HepG2 (cell line): ENCODE measurements around the gene USP32. TPM values are rescaled to one million over a fixed set of nuclear protein-coding genes. Genes with fewer than 3 reads are reported as not detected.
A peak's percentile ranks its signal among the peaks of the same experiment; 100 is the strongest.

ENCODE experiments used
- ARNT2 ChIP-seq: sonication (generic); formaldehyde crosslinking; IDR thresholded peaks from 2 replicates; pipeline ENCODE4 v1.8.0; 2022; ENCODE audit warnings: mild to moderate bottlenecking, low read depth, missing genetic modification reagents, moderate library complexity
- CEBPB ChIP-seq: IDR thresholded peaks from 2 replicates; pipeline ENCODE4 v1.6.1; 2011; ENCODE audit warnings: low read depth, low read length, improper control_type of control experiment, borderline replicate concordance
- DMAP1 ChIP-seq: IDR thresholded peaks from 2 replicates; pipeline ENCODE4 v1.6.1; 2016
- MED1 ChIP-seq: sonication (generic); formaldehyde crosslinking; IDR thresholded peaks from 2 replicates; pipeline ENCODE4 v1.4.0; 2020; ENCODE audit warnings: missing genetic modification reagents
- MIXL1 ChIP-seq: IDR thresholded peaks from 2 replicates; pipeline ENCODE4 v1.6.1; 2016
- PCBP2 ChIP-seq: fragments of 200-400 bp; formaldehyde crosslinking; optimal IDR thresholded peaks from 2 replicates; pipeline ENCODE3; 2018; ENCODE audit warnings: low read length, low read depth; ENCODE audit not compliant: poor library complexity, severe bottlenecking
- RXRA ChIP-seq: sonication (generic); formaldehyde crosslinking; IDR thresholded peaks from 2 replicates; pipeline ENCODE4 v1.5.1; 2020; ENCODE audit warnings: missing genetic modification reagents
- SP4 ChIP-seq: sonication (generic); formaldehyde crosslinking; IDR thresholded peaks from 2 replicates; pipeline ENCODE4 v1.8.1; 2023; ENCODE audit warnings: mild to moderate bottlenecking, missing genetic modification reagents
- TBL1XR1 ChIP-seq: fragments of 150-350 bp; IDR thresholded peaks from 2 replicates; pipeline ENCODE4 v1.6.1; 2014; ENCODE audit warnings: borderline replicate concordance, low read length; ENCODE audit not compliant: partially characterized antibody
- TOE1 ChIP-seq: sonication (generic); formaldehyde crosslinking; IDR thresholded peaks from 2 replicates; pipeline ENCODE4 v1.4.0; 2020; ENCODE audit warnings: mild to moderate bottlenecking, missing genetic modification reagents
- ZFP36 ChIP-seq: fragments of 150-350 bp; IDR thresholded peaks from 2 replicates; pipeline ENCODE4 v1.6.1; 2018; ENCODE audit warnings: borderline replicate concordance, low read length, low read depth; ENCODE audit not compliant: partially characterized antibody
- ZKSCAN8 ChIP-seq: IDR thresholded peaks from 2 replicates; pipeline ENCODE4 v1.6.1; 2016; ENCODE audit warnings: borderline replicate concordance, missing genetic modification reagents, missing compliant biosample characterization
- ZNF343 ChIP-seq: sonication (generic); formaldehyde crosslinking; IDR thresholded peaks from 2 replicates; pipeline ENCODE4 v1.4.0; 2020; ENCODE audit warnings: mild to moderate bottlenecking, missing genetic modification reagents
- polyA plus RNA-seq, 8 experiments: library from polyadenylated mRNA; depleted of rRNA in 3 of 8; stranded (reverse) in 7 of 8; unstranded in 1 of 8; fragments of >200 nt; fragmentation: Illumina TruSeq in 4 of 8; extraction: Trizol in 4 of 8; gene quantifications; 2 replicates each; pipeline versions ENCODE4 v1.2.1 to v1.2.3, GENCODE V29; 2011 to 2016; ENCODE audit warnings: low read depth in 4 of 8, missing spikeins in 1 of 8, mixed read lengths in 1 of 8; ENCODE audit not compliant: insufficient read depth in 1 of 8
- total RNA-seq, 5 experiments: library from RNA; depleted of rRNA; stranded (reverse); fragments of >200 nt; fragmentation: Illumina TruSeq; extraction: Trizol; gene quantifications; 2 replicates each; pipeline ENCODE4 v1.2.3, GENCODE V29; 2016; ENCODE audit warnings: low read depth in 1 of 5
- TF ChIP-seq, protein P1 (sequence below): sonication (generic); formaldehyde crosslinking; IDR thresholded peaks from 2 replicates; pipeline ENCODE4 v1.5.0; 2020; ENCODE audit warnings: mild to moderate bottlenecking, missing genetic modification reagents, borderline replicate concordance
- TF ChIP-seq, protein P2 (sequence below), 2 experiments: fragments of 450-650 bp in 1 of 2; sonication (generic) in 1 of 2; formaldehyde crosslinking; IDR thresholded peaks; 2 replicates each; pipeline versions ENCODE4 v1.5.0 to v1.8.0; 2020 to 2022; ENCODE audit warnings: mild to moderate bottlenecking in 1 of 2, missing genetic modification reagents in 1 of 2
- TF ChIP-seq, protein P3 (sequence below): sonication (generic); formaldehyde crosslinking; conservative IDR thresholded peaks from 2 replicates; pipeline ENCODE4 v1.5.0; 2020; ENCODE audit warnings: missing genetic modification reagents
- TF ChIP-seq, protein P4 (sequence below): sonication (generic); formaldehyde crosslinking; IDR thresholded peaks from 2 replicates; pipeline ENCODE4 v1.8.0; 2023; ENCODE audit warnings: mild to moderate bottlenecking, missing genetic modification reagents
- TF ChIP-seq, protein P5 (sequence below), 2 experiments: sonication (generic) in 1 of 2; formaldehyde crosslinking in 1 of 2; IDR thresholded peaks; 2 replicates each; pipeline versions ENCODE4 v1.4.0 to v1.6.1; 2018 to 2020; ENCODE audit warnings: missing genetic modification reagents in 2 of 2, borderline replicate concordance in 1 of 2, low read depth in 1 of 2, mild to moderate bottlenecking in 1 of 2, missing biosample characterization in 1 of 2

USP32 gene
- total and polyA plus RNA-seq, 2 of the 13 experiments (the other 11 are each of a cell fraction or from before 2014, with no cell fraction given): 24.9 to 39.9 TPM

DNA sequence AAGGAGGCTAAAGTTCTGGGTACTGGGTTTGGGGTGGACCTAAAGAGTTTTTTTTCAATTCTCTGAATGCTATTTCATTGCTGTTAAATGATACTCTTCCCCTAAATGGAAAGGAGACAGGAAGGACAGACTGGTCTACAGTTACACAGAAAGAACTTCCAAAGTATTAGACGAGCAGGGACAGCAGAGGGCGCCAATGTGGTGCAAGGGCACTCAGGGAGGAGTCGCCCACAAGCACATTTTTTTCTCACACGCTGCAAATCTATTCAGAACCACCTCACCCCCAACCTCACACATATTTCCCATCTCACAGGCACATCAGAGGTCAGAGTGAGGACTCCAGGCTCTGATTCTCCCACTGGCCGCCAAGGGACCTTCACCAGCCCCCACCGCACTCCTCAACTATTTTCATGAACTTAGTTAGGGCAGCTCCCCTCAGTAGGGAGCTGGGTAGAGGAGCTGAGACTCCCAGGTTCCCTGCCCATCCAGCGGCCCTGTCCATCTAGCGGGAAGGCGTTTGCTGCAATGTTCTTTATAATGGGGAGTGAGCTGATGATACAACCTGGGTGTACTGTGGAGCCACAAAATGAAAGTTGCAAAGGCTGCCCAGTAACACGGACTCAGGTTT, 248.9 kb downstream of the USP32 start (continued):
- TF ChIP-seq, protein P1, sequence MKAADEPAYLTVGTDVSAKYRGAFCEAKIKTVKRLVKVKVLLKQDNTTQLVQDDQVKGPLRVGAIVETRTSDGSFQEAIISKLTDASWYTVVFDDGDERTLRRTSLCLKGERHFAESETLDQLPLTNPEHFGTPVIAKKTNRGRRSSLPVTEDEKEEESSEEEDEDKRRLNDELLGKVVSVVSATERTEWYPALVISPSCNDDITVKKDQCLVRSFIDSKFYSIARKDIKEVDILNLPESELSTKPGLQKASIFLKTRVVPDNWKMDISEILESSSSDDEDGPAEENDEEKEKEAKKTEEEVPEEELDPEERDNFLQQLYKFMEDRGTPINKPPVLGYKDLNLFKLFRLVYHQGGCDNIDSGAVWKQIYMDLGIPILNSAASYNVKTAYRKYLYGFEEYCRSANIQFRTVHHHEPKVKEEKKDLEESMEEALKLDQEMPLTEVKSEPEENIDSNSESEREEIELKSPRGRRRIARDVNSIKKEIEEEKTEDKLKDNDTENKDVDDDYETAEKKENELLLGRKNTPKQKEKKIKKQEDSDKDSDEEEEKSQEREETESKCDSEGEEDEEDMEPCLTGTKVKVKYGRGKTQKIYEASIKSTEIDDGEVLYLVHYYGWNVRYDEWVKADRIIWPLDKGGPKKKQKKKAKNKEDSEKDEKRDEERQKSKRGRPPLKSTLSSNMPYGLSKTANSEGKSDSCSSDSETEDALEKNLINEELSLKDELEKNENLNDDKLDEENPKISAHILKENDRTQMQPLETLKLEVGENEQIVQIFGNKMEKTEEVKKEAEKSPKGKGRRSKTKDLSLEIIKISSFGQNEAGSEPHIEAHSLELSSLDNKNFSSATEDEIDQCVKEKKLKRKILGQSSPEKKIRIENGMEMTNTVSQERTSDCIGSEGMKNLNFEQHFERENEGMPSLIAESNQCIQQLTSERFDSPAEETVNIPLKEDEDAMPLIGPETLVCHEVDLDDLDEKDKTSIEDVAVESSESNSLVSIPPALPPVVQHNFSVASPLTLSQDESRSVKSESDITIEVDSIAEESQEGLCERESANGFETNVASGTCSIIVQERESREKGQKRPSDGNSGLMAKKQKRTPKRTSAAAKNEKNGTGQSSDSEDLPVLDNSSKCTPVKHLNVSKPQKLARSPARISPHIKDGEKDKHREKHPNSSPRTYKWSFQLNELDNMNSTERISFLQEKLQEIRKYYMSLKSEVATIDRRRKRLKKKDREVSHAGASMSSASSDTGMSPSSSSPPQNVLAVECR (CRISPR knock-in tag): peak; percentile 38; the same call in 1 of the 2 replicates
- no peak for TF ChIP-seq DMAP1
- no peak for TF ChIP-seq RXRA (CRISPR knock-in tag)
- no peak for TF ChIP-seq MED1 (CRISPR knock-in tag)
- TF ChIP-seq SP4 (CRISPR knock-in tag): 0 out of 2 replicates have a peak, but pooled peaks have one; percentile 35
- peak; percentile 63 for TF ChIP-seq PCBP2
- no peak for TF ChIP-seq ZNF343 (CRISPR knock-in tag)
- TF ChIP-seq, protein P2, sequence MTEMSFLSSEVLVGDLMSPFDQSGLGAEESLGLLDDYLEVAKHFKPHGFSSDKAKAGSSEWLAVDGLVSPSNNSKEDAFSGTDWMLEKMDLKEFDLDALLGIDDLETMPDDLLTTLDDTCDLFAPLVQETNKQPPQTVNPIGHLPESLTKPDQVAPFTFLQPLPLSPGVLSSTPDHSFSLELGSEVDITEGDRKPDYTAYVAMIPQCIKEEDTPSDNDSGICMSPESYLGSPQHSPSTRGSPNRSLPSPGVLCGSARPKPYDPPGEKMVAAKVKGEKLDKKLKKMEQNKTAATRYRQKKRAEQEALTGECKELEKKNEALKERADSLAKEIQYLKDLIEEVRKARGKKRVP (CRISPR knock-in tag; IDR thresholded peaks at IDR 0.05): no peak
- TF ChIP-seq, protein P3, sequence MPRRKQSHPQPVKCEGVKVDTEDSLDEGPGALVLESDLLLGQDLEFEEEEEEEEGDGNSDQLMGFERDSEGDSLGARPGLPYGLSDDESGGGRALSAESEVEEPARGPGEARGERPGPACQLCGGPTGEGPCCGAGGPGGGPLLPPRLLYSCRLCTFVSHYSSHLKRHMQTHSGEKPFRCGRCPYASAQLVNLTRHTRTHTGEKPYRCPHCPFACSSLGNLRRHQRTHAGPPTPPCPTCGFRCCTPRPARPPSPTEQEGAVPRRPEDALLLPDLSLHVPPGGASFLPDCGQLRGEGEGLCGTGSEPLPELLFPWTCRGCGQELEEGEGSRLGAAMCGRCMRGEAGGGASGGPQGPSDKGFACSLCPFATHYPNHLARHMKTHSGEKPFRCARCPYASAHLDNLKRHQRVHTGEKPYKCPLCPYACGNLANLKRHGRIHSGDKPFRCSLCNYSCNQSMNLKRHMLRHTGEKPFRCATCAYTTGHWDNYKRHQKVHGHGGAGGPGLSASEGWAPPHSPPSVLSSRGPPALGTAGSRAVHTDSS (CRISPR knock-in tag): no peak
- TF ChIP-seq MIXL1 (CRISPR knock-in tag): peak; percentile 61; the same call in 1 of the 2 replicates
- TF ChIP-seq, protein P4, sequence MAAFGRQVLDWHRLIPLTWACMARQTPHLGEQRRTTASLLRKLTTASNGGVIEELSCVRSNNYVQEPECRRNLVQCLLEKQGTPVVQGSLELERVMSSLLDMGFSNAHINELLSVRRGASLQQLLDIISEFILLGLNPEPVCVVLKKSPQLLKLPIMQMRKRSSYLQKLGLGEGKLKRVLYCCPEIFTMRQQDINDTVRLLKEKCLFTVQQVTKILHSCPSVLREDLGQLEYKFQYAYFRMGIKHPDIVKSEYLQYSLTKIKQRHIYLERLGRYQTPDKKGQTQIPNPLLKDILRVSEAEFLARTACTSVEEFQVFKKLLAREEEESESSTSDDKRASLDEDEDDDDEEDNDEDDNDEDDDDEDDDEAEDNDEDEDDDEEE (CRISPR knock-in tag): 0 out of 2 replicates have a peak, but pooled peaks have one; percentile 56
- no peak for TF ChIP-seq TOE1 (CRISPR knock-in tag)
- TF ChIP-seq, protein P5, sequence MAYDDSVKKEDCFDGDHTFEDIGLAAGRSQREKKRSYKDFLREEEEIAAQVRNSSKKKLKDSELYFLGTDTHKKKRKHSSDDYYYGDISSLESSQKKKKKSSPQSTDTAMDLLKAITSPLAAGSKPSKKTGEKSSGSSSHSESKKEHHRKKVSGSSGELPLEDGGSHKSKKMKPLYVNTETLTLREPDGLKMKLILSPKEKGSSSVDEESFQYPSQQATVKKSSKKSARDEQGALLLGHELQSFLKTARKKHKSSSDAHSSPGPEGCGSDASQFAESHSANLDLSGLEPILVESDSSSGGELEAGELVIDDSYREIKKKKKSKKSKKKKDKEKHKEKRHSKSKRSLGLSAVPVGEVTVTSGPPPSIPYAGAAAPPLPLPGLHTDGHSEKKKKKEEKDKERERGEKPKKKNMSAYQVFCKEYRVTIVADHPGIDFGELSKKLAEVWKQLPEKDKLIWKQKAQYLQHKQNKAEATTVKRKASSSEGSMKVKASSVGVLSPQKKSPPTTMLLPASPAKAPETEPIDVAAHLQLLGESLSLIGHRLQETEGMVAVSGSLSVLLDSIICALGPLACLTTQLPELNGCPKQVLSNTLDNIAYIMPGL (CRISPR knock-in tag; IDR thresholded peaks at IDR 0.05; ENCODE audit: borderline replicate concordance in 1 of 2, low read depth in 1 of 2): peak; percentile 49 to 63; a peak in 2 of 4 replicates
- no peak for TF ChIP-seq ZKSCAN8 (CRISPR knock-in tag)
- no peak for TF ChIP-seq CEBPB
- TF ChIP-seq ZFP36: no peak
- TF ChIP-seq ARNT2: peak; percentile 21; the same call in 1 of the 2 replicates
- TF ChIP-seq TBL1XR1: peak; percentile 18
